SIG-M5 treated with dmso at 0.1 percent for 504 hours (cell line): Measurements from ENCODE around the gene LOXHD1.

Source experiments
- DNase-seq: peaks from one replicate; lab custom pipeline; 2025; ENCODE audit not compliant: unreplicated experiment; lab: John Stamatoyannopoulos, UW

Gene LOXHD1

DNA sequence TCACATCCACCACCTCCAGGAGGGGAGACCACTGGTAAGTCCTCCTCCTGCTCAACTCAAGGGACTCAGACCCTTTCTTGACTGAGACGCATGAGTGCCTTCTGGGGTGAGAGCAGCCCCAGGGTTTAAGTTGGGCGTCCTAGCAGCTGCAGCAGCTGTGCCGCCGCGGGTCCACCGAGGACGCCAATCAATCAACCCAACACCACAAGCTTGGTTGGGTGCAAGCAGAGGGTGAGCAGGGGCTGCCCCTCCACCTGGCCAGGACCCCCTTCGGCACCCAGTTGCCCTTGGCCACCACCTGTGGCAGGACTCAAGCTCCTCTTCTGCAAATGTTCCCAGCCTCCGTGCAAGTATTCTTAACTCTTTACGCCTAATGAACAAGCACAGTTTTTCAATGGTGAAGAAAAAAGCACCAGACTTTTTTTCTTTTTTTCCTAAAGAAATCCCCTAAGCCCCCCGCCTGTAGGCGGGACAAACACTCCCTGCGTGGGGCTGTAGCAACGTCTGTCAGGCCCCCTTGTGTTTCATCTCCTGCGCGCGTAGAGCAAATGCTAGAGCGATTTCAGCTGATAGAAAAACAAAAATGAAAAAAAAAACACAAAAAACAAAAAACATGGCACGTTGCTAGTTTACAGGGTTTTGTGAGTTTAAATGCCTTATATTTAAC lies 197.1 kb downstream of the LOXHD1 start:
- DNase-seq = no peak

- no peak for DNase-seq
These were observed 198.5 kb downstream of the LOXHD1 start for GRCh38 chr18:46458472-46458871.

DNA sequence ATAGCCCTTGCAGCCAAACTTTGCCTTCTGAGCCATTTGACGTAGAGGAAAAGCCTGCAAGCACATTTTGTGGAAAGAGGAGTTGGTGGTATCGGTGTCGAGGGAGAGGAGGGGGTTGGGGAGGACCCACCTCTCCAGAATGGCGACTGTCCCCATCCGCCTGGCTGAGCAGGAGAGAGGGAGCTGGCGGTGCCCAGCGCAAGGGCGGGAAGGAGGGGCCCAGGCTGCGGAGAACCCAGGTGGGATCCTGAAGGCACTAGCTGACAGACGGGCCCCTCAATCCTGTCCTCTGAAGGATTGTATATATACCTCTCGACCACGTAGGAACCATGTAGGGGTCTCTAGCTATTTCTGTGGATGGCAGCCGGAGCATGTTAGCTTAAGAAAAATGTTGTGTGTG lies 200.3 kb downstream of the LOXHD1 start:
- no peak for DNase-seq

GRCh38 chr18:46452820-46453219 lies 204.2 kb downstream of the LOXHD1 start:
- DNase-seq = no peak

DNA sequence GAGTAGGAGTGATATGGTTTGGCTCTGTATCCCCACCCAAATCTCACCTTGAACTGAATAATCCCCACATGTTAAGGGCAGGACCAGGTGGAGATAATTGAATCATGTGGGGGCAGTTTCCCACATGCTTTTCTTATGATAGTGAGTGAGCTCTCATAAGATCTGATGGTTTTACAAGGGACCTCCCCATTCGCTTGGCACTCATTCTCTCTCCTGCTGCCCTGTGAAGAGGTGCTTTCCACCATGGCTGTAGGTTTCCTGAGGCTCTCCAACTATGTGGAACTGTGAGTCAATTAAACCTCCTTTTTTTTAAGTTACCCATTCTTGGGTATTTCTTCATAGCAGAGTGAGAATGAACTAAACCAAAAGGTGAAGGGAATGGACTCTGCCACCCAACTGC lies 207.5 kb downstream of the LOXHD1 start:
- DNase-seq = no peak

DNA sequence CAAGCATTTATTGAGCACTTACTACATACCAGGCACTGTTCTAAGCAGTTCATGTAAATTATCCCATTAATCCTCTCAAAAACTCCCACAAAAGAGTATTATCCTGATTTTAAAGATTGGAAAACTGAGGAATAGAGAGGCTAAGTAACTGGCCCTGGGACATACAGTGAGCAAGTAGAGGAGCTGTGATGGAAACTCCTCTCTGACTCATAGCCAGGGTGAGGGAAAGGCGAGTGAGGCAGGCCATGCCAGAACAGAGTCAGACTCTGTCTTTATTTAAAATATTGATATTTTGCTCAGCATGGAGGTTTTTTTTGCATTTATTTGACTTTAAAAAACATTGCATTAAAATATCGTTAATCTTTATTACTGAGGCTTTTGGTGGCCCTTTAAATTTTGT lies 208.0 kb downstream of the LOXHD1 start:
- no peak for DNase-seq

GRCh38 chr18:46448347-46448746 lies 208.7 kb downstream of the LOXHD1 start:
- no peak for DNase-seq

DNA sequence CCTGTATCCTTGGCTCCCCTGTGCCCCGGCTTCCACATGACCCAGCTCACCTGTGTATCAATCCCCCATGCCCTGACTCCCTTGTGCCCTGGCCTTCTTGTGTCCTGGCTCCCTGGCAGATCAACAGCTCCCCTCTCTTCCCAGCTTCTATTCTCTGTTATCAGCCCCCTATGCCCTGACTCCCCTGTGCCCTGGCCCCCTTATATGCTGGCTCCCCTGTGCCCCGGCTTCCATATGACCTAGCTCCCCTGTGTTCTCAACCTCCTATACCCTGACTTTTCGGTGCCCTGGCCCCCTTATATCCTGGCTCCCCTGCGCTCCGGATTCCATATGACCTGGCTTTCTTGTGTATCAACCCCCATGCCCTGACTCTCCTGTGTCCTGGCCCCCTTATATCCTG lies 209.2 kb downstream of the LOXHD1 start:
- no peak for DNase-seq

GRCh38 chr18:46447323-46447722 lies 209.7 kb downstream of the LOXHD1 start:
- DNase-seq = no peak

DNA sequence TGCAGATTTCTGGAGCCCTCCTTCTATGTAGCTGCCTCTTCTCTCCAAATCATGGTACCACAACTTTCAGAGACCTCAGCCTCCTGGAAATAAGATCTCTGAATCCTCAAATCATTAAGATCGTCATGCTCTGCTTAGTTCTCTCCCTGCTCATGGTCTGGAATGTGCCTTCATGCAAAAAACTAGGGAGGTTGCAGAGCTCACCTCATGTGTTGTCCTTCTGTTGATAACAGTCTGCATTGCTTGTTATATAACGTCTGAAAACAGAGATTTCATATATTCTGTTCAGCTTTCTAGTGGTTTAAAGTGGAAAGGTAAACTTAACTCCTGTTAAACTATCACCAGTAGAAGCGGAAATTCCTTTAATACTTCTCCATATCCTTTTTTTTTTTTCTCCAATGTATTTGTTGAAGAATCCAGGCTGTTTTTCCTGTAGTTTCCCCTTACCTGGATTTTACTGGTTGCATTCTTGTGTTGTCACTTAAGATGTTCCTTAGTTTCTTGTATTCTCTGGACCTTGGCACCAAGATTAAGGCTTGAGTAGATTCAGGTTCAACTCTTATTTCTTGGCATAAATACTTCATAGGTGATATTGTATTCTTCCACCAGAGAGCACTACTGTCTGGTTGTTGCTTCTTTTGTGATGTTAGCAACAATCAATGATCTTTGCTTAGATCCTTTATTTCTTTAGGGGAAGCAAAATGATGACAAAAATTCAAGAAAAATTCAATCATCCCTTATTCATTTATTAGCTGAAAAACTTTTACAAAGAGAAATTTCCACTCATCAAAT lies 211.3 kb downstream of the LOXHD1 start:
- DNase-seq = no peak

DNA sequence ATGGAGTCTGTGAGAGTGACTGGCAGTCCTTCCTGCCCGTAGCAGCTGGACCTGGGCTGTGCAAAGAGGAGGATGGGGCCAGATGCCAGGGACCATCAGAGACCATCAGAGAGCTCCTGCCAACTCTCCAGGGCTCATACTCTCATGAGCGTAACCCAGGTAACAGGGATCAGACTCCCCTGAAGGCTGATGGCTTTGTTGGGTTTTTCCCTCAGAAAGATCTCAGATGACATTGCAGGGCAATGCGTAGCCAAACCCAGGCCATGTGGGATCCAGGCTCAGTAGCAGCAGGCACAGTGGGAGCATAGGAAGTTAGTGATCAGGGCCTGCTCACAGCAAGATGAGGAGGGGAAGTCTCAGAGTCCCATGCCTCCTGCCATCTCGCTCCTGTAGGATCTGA lies 218.0 kb downstream of the LOXHD1 start:
- DNase-seq = no peak

- DNase-seq = no peak
These were observed 220.0 kb downstream of the LOXHD1 start for GRCh38 chr18:46437061-46437460.

GRCh38 chr18:46436621-46437020 lies 220.4 kb downstream of the LOXHD1 start:
- DNase-seq = no peak

DNA sequence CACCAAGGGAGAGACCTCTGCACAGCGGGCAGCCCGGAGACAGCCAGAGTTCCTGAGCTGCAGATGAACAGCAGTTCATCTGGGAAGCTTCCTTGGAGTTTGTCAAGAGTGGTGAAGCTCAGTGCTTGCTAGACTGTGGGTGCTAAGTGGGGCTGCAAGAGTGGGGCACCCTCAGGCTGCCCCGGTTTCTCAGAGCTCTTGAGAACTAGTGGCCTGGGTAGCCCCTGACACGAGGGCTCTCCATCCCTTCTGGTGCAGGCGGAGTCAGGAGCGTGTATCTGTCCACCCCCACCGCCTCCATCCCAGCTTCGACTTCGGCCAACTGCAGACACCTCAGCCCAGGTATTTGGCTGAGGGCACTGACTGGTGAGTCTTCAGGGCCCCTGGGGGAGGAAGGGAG lies 222.0 kb downstream of the LOXHD1 start:
- no peak for DNase-seq

DNA sequence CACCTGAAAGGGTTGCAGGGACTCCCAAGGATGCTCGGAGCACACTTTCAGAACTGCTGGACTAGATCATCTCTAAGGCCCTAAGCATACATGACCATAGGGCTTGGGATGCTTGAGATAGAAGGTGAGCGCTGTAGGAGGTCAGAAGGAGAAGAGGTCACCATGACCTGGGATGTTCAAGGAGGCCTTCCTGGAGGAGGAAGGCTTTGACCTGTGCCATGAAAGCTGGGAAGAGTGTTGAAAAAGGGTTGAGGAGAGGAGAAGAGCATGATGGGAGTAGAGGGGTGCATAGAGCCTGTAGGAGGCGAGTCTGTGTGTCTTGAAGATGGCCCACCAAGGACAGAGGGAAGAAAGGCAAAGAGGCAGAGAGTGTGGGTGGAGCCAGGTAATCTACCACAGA lies 222.4 kb downstream of the LOXHD1 start:
- no peak for DNase-seq

- no peak for DNase-seq
These were observed 223.7 kb downstream of the LOXHD1 start for GRCh38 chr18:46433121-46433826.

DNA sequence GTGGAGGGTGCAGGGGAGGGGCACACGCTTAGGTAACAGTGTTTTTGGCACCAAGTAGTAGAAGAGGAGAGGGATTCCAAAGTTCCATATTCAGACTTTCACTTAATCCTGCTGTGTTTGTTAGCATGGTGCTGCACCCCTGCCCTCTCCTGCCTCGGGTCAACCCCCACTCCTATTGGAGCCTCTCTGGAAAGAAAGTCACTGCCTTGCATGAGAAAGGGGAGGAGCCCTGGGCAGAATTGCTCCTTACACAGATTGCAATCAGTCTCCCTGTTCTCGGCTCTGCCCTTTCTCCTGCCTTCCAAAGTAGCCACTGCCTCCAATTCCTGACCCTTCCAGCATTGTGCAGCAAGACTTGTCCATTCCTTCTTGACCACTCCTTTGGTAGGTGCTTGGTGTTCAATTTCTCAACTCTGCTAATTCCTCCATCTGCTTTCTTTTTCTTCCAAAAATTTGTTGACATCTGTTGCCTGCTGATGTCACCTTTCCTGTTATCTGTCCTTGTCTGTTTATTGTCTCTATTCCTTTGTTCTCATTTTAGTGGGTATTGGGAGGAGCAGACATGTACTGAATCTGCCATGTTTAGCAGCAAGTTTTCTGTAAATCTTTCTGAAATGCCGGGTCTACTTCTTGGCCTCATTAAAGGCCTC lies 225.4 kb downstream of the LOXHD1 start:
- DNase-seq = no peak

- no peak for DNase-seq
These were observed 227.3 kb downstream of the LOXHD1 start for GRCh38 chr18:46429649-46430224.

DNA sequence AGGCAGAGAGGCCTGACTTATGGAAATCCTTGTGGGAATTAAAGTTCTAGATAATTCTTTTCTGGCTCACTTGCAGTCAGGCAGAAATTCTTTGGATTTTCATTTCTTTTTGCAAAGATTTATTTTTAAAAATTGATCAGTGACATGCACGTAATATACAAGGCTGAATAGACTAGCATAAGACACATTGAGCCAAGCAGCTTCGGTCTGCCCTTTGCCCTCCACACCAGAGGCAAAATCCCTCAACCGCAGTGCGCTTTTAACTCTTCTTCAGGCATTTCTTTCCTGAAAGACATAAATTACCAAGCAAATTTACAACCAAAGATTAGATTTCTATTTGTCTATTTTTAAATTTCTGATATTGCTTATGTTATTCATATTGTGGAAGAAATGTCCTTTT lies 227.9 kb downstream of the LOXHD1 start:
- no peak for DNase-seq

DNA sequence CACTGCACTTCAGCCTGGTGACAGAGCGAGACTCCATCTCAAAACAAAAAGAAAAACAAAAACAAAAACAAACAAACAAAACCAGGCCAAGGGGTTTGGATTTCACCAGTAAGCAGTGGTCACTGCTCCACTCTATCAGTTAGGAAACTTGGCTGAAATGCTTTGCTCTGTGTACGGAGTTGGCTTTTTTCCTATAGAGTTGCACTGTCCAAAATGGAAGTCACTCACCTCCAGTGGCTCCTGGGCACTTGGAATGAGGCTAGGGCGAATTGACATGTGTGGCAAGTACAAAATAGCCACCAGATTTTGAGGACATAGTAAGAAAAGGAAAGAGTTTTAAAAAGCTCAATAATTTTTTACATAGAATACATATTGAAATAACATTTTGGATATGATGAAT lies 228.7 kb downstream of the LOXHD1 start:
- DNase-seq = no peak
